IMR-90 (cell line): ENCODE data around the gene ZNF609. TPM values are rescaled to one million over a fixed set of nuclear protein-coding genes. Genes with fewer than 3 reads are reported as not detected.
A peak's percentile ranks its signal among the peaks of the same experiment; 100 is the strongest.

Experiments used
- ATAC-seq: fragments of 200-7000 bp; cut with Tn5 transposase; 2 replicates; pipeline ENCODE4 v1.9.1; 2020; ENCODE audit warnings: low read depth, mild to moderate bottlenecking, moderate library complexity
- BruUV-seq: library from RNA; stranded (reverse); fragments of 400-500 nt; replicated peaks from 2 replicates; lab custom pipeline; 2021; lab: Mats Ljungman, UMichigan
- CTCF ChIA-PET: fragments of 300-600 bp; formaldehyde crosslinking; extraction: SDS; loops from one replicate; lab custom pipeline; 2021; ENCODE audit warnings: antibody characterized with exemption; lab: Yijun Ruan, JAX
- POLR2A ChIA-PET: fragments of 300-600 bp; sonication (Branson Sonifier 250); formaldehyde crosslinking; loops from one replicate; lab custom pipeline; 2022; ENCODE audit warnings: antibody characterized with exemption; ENCODE audit not compliant: unreplicated experiment; lab: Charles Lee
- DNase-seq: peaks from one replicate; pipeline ENCODE4 v3.0.0; 2013
- H2AFZ ChIP-seq: replicated peaks from 2 replicates; pipeline ENCODE3; 2013; ENCODE audit warnings: low read length, mild to moderate bottlenecking; ENCODE audit not compliant: poor library complexity
- H2AK5ac ChIP-seq: 2 replicates; pipeline ENCODE4 v1.6.1; 2013; ENCODE audit warnings: low read depth, low read length, inconsistent platforms
- H2AK9ac ChIP-seq: replicated peaks from 2 replicates; pipeline ENCODE3; 2013; ENCODE audit warnings: mild to moderate bottlenecking, low read depth, low read length, moderate library complexity; ENCODE audit not compliant: poor library complexity
- H2BK120ac ChIP-seq: 2 replicates; pipeline ENCODE4 v1.6.1; 2013; ENCODE audit warnings: low read depth, low read length, inconsistent platforms
- H2BK15ac ChIP-seq: 3 replicates; pipeline ENCODE4 v1.6.1; 2013; ENCODE audit warnings: low read depth, low read length, inconsistent platforms
- H2BK20ac ChIP-seq: 2 replicates; pipeline ENCODE4 v1.6.1; 2013; ENCODE audit warnings: low read depth, mild to moderate bottlenecking, inconsistent platforms, low read length, moderate library complexity
- H2BK5ac ChIP-seq: 2 replicates; pipeline ENCODE4 v1.6.1; 2013; ENCODE audit warnings: mild to moderate bottlenecking, low read depth, low read length, inconsistent platforms; ENCODE audit not compliant: poor library complexity, severe bottlenecking
- H3K14ac ChIP-seq: replicated peaks from 2 replicates; pipeline ENCODE4 v1.6.1; 2013; ENCODE audit warnings: low read depth, low read length, inconsistent platforms
- H3K18ac ChIP-seq: 2 replicates; pipeline ENCODE4 v1.6.1; 2013; ENCODE audit warnings: low read depth, low read length, control low read depth
- H3K23ac ChIP-seq: 2 replicates; pipeline ENCODE4 v1.6.1; 2013; ENCODE audit warnings: low read depth, low read length, inconsistent platforms
- H3K27ac ChIP-seq: 2 replicates; pipeline ENCODE4 v1.5.1; 2013; ENCODE audit warnings: mild to moderate bottlenecking, control low read depth, low read length; ENCODE audit not compliant: insufficient read depth
- H3K27me3 ChIP-seq: 2 replicates; pipeline ENCODE4 v1.6.1; 2013; ENCODE audit warnings: low read length; ENCODE audit not compliant: control insufficient read depth, insufficient read depth
- H3K36me3 ChIP-seq: 2 replicates; pipeline ENCODE4 v1.6.1; 2013; ENCODE audit warnings: low read length, mixed read lengths; ENCODE audit not compliant: control insufficient read depth, insufficient read depth
- H3K4ac ChIP-seq: 2 replicates; pipeline ENCODE4 v1.6.1; 2013; ENCODE audit warnings: low read depth, low read length, inconsistent platforms
- H3K4me1 ChIP-seq: 2 replicates; pipeline ENCODE4 v1.6.1; 2013; ENCODE audit warnings: low read length, mixed read lengths; ENCODE audit not compliant: control insufficient read depth, insufficient read depth
- H3K4me2 ChIP-seq: 2 replicates; pipeline ENCODE4 v1.6.1; 2013; ENCODE audit warnings: low read depth, mild to moderate bottlenecking, control low read depth, low read length, moderate library complexity
- H3K4me3 ChIP-seq: 2 replicates; pipeline ENCODE4 v1.5.1; 2013; ENCODE audit warnings: low read depth, mild to moderate bottlenecking, control low read depth, low read length, moderate library complexity; ENCODE audit not compliant: insufficient read depth
- H3K56ac ChIP-seq: 2 replicates; pipeline ENCODE4 v1.6.1; 2013; ENCODE audit warnings: low read length, inconsistent platforms; ENCODE audit not compliant: insufficient read depth; ENCODE audit errors: extremely low read depth
- H3K79me1 ChIP-seq, 2 experiments: 2 replicates each; pipeline ENCODE4 v1.6.1; 2013; ENCODE audit warnings: low read length in 2 of 2, inconsistent platforms in 1 of 2, low read depth in 1 of 2
- H3K9ac ChIP-seq: 2 replicates; pipeline ENCODE4 v1.6.1; 2013; ENCODE audit warnings: low read depth, low read length, control low read depth
- H3K9me1 ChIP-seq: 2 replicates; pipeline ENCODE4 v1.6.1; 2013; ENCODE audit warnings: low read length, inconsistent platforms; ENCODE audit not compliant: insufficient read depth
- H3K9me3 ChIP-seq: 2 replicates; pipeline ENCODE4 v1.6.1; 2013; ENCODE audit warnings: low read length; ENCODE audit not compliant: control insufficient read depth, insufficient read depth
- H4K20me1 ChIP-seq: 2 replicates; pipeline ENCODE4 v1.6.1; 2013; ENCODE audit warnings: low read length, inconsistent platforms; ENCODE audit not compliant: insufficient read depth
- H4K5ac ChIP-seq: 2 replicates; pipeline ENCODE4 v1.6.1; 2013; ENCODE audit warnings: mild to moderate bottlenecking, low read depth, low read length, control low read depth
- H4K8ac ChIP-seq, 2 experiments: 2 replicates each; pipeline ENCODE4 v1.6.1; 2013; ENCODE audit warnings: low read depth in 2 of 2, low read length in 2 of 2, control low read depth in 1 of 2, inconsistent platforms in 1 of 2
- H4K91ac ChIP-seq: 2 replicates; pipeline ENCODE4 v1.6.1; 2013; ENCODE audit warnings: low read depth, low read length, inconsistent platforms; ENCODE audit not compliant: insufficient read depth
- BHLHE40 ChIP-seq: fragments of 150-350 bp; IDR thresholded peaks from 2 replicates; pipeline ENCODE4 v1.6.1; 2016; ENCODE audit warnings: mild to moderate bottlenecking, low read depth, low read length
- CHD1 ChIP-seq: IDR thresholded peaks from 2 replicates; pipeline ENCODE4 v1.6.1; 2012; ENCODE audit warnings: low read depth, low read length, improper control_type of control experiment
- FOS ChIP-seq: fragments of 150-350 bp; IDR thresholded peaks from 2 replicates; pipeline ENCODE4 v1.6.1; 2016; ENCODE audit warnings: low read depth, low read length
- MAFK ChIP-seq: IDR thresholded peaks from 2 replicates; pipeline ENCODE4 v1.6.1; 2012; ENCODE audit warnings: low read depth, low read length, improper control_type of control experiment
- MAZ ChIP-seq: IDR thresholded peaks from 2 replicates; pipeline ENCODE4 v1.6.1; 2012; ENCODE audit warnings: low read depth, mild to moderate bottlenecking, low read length, improper control_type of control experiment, moderate library complexity, borderline replicate concordance
- NFE2L2 ChIP-seq: fragments of 150-350 bp; IDR thresholded peaks from 2 replicates; pipeline ENCODE4 v1.6.1; 2016; ENCODE audit warnings: low read depth, mild to moderate bottlenecking, low read length
- POLR2A ChIP-seq: IDR thresholded peaks from 2 replicates; pipeline ENCODE4 v1.6.1; 2012; ENCODE audit warnings: mild to moderate bottlenecking, low read depth, low read length
- RAD21 ChIP-seq: IDR thresholded peaks from 2 replicates; pipeline ENCODE4 v1.6.1; 2012; ENCODE audit warnings: low read length, improper control_type of control experiment
- RCOR1 ChIP-seq: IDR thresholded peaks from 2 replicates; pipeline ENCODE4 v1.6.1; 2012; ENCODE audit warnings: mild to moderate bottlenecking, low read length, improper control_type of control experiment; ENCODE audit not compliant: insufficient replicate concordance
- RFX5 ChIP-seq: IDR thresholded peaks from 2 replicates; pipeline ENCODE4 v1.8.0; 2012; ENCODE audit warnings: low read depth, mild to moderate bottlenecking, low read length, moderate library complexity
- SMC3 ChIP-seq: fragments of 150-350 bp; IDR thresholded peaks from 2 replicates; pipeline ENCODE4 v1.6.1; 2016; ENCODE audit warnings: low read depth, mild to moderate bottlenecking, antibody characterized with exemption, low read length, moderate library complexity
- WGBS, 2 experiments: methylation state at CpG; one replicate each; pipeline versions ENCODE4 v1.1.5 to v1.1.7; 2013; ENCODE audit warnings: missing lambda C conversion rate in 2 of 2; ENCODE audit not compliant: insufficient read length in 1 of 2; ENCODE audit errors: extremely low coverage in 2 of 2; 5-methylcytosine and 5-hydroxymethylcytosine counted together
- dilution Hi-C: fragments of 300-500 bp; cut with HindIII; formaldehyde crosslinking; loops from one replicate; pipeline ENCODE4 v1.14.3; 2018; ENCODE audit warnings: low sequenced_read_pairs; ENCODE audit not compliant: unreplicated experiment
- in situ Hi-C: fragments of 300-500 bp; cut with MboI; formaldehyde crosslinking; loops from 3 replicates; pipeline ENCODE4 v1.14.3; 2019; ENCODE audit warnings: low sequenced_read_pairs, inconsistent platforms, mixed read lengths
- intact Hi-C: fragments of 100-400 bp; cut with micrococcal nuclease; formaldehyde crosslinking; loops from 2 replicates; pipeline ENCODE4 v1.10.0; 2022
- polyA plus RNA-seq, 3 experiments: library from polyadenylated mRNA; depleted of rRNA; stranded (reverse); fragments of >200 nt; gene quantifications; 2 replicates each; pipeline ENCODE4 v1.2.3, GENCODE V29; 2012; ENCODE audit warnings: low replicate concordance in 1 of 3
- total RNA-seq: library from RNA; depleted of rRNA; stranded (reverse); fragments of >200 nt; gene quantifications from 2 replicates; pipeline ENCODE4 v1.2.3, GENCODE V29; 2012
- TF ChIP-seq, protein P1 (sequence below): conservative IDR thresholded peaks from 2 replicates; pipeline ENCODE4 v1.5.1; 2012; ENCODE audit warnings: mild to moderate bottlenecking, low read depth, low read length, improper control_type of control experiment

The ZNF609 gene
- total and polyA plus RNA-seq, 2 of the 4 experiments (the other 2 are of a cell fraction): 10.4 to 12.5 TPM

- no peak overlapping the region for H3K18ac ChIP-seq
- DNase-seq (peak; percentile 54), ATAC-seq (peak; percentile 69)
- H4K91ac ChIP-seq: no peak overlapping the region
- H2AFZ ChIP-seq: no peak overlapping the region
- H2BK120ac ChIP-seq: no peak overlapping the region
- H4K8ac ChIP-seq: no peak overlapping the region
- H3K14ac ChIP-seq: no peak overlapping the region
- TF ChIP-seq FOS (no peak), RAD21 (peak; percentile 57), POLR2A (no peak), RFX5 (no peak), MAZ (no peak), BHLHE40 (no peak), CHD1 (no peak), NFE2L2 (no peak), RCOR1 (no peak), MAFK (no peak), SMC3 (peak; percentile 63)
- TF ChIP-seq, protein P1, sequence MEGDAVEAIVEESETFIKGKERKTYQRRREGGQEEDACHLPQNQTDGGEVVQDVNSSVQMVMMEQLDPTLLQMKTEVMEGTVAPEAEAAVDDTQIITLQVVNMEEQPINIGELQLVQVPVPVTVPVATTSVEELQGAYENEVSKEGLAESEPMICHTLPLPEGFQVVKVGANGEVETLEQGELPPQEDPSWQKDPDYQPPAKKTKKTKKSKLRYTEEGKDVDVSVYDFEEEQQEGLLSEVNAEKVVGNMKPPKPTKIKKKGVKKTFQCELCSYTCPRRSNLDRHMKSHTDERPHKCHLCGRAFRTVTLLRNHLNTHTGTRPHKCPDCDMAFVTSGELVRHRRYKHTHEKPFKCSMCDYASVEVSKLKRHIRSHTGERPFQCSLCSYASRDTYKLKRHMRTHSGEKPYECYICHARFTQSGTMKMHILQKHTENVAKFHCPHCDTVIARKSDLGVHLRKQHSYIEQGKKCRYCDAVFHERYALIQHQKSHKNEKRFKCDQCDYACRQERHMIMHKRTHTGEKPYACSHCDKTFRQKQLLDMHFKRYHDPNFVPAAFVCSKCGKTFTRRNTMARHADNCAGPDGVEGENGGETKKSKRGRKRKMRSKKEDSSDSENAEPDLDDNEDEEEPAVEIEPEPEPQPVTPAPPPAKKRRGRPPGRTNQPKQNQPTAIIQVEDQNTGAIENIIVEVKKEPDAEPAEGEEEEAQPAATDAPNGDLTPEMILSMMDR: peak; percentile 51
- no peaks in the 10 kb centered on the region for H3K9me3 ChIP-seq
- in situ Hi-C loops (loop anchor here (5.0 kb wide), 1 partner anchor 240 kb away; no protein-coding TSS in a partner anchor), intact Hi-C loops (loop anchor here (1.0 to 5.0 kb wide), 3 partner anchors 227 to 300 kb away; no protein-coding TSS in a partner anchor), dilution Hi-C loops (no loop called here)
- no peak overlapping the region for H2BK5ac ChIP-seq
- H3K27ac ChIP-seq: no peak overlapping the region
- no peak overlapping the region for H4K5ac ChIP-seq
- no peak overlapping the region for H2BK15ac ChIP-seq
- H3K56ac ChIP-seq: no peak overlapping the region
- peaks cover 4% of the 10 kb centered on the region; the same call in 1 of the 2 replicates for H3K4me1 ChIP-seq
- no peak overlapping the region for H3K4me2 ChIP-seq
- no peaks in the 10 kb centered on the region for H3K9me1 ChIP-seq
- no peak overlapping the region for H2BK20ac ChIP-seq
- no peak overlapping the region for H3K4me3 ChIP-seq
- peaks cover 3 to 20% of the 10 kb centered on the region in 2 experiments; a peak in 3 of 4 replicates for H3K79me1 ChIP-seq
- no peak overlapping the region for H2AK9ac ChIP-seq
- H3K4ac ChIP-seq: no peak overlapping the region
- no peaks in the 10 kb centered on the region for H3K27me3 ChIP-seq
- H3K36me3 ChIP-seq: peaks cover 10% of the 10 kb centered on the region
- ChIA-PET CTCF (no interaction called here), POLR2A (no interaction called here)
- H4K20me1 ChIP-seq: no peaks in the 10 kb centered on the region
- no peak overlapping the region for H3K23ac ChIP-seq
- H3K9ac ChIP-seq: no peak overlapping the region
- WGBS, 2 experiments: no CpG with 5 or more reads among the region's 7 CpGs
- no TSS peak for BruUV-seq
- H2AK5ac ChIP-seq: no peak overlapping the region
Observed at GRCh38 chr15:64426845-64427465, 33.4 kb upstream of the ZNF609 start.
